ENCODE results near the gene PATJ.
"Not testable (repeated sequence)": the region's sequence is repeated elsewhere in the genome, so short reads cannot be mapped to it uniquely, and the experiment has no call there.

The PATJ gene

GRCh38 chr1:61887931-61888564 is 145.8 kb downstream of the PATJ start:
- peaks cover 2% of the 10 kb centered on the region for H3K4me1 ChIP-seq (ENCODE audit: control insufficient read depth, insufficient read depth, low read length)
- no peaks in the 10 kb centered on the region for H3K27me3 ChIP-seq (ENCODE audit: control insufficient read depth in 1 of 2, insufficient read depth in 2 of 2, low read length in 2 of 2)
- no peak overlapping the region for H3K9ac ChIP-seq (ENCODE audit: low read length in 2 of 2)
- H3K27ac ChIP-seq (ENCODE audit: low read length): no peak overlapping the region
- H3K9me3 ChIP-seq (ENCODE audit: control insufficient read depth in 2 of 2, low read length in 2 of 2): no peaks in the 10 kb centered on the region
- peaks cover 2 to 5% of the 10 kb centered on the region in 2 donors for H3K36me3 ChIP-seq (ENCODE audit: control insufficient read depth in 2 of 2, insufficient read depth in 2 of 2, low read length in 2 of 2)
- no peak overlapping the region for H3K4me3 ChIP-seq (ENCODE audit: low read length in 2 of 2)

GRCh38 chr1:61888808-61889207 is 146.5 kb downstream of the PATJ start:
- Histone ChIP-seq H3K4me3 (ENCODE audit: low read length in 2 of 2) (no peak overlapping the region), H3K4me1 (ENCODE audit: control insufficient read depth, insufficient read depth, low read length) (peaks cover 2% of the 10 kb centered on the region), H3K27me3 (ENCODE audit: control insufficient read depth in 1 of 2, insufficient read depth in 2 of 2, low read length in 2 of 2) (no peaks in the 10 kb centered on the region), H3K36me3 (ENCODE audit: control insufficient read depth in 2 of 2, insufficient read depth in 2 of 2, low read length in 2 of 2) (peaks cover 2 to 5% of the 10 kb centered on the region in 2 donors), H3K27ac (ENCODE audit: low read length) (no peak overlapping the region), H3K9me3 (ENCODE audit: control insufficient read depth in 2 of 2, low read length in 2 of 2) (no peaks in the 10 kb centered on the region), H3K9ac (ENCODE audit: low read length in 2 of 2) (no peak overlapping the region)

GRCh38 chr1:61890435-61890834 is 148.2 kb downstream of the PATJ start:
- H3K4me1 ChIP-seq (ENCODE audit: control insufficient read depth, insufficient read depth, low read length); H3K9me3 ChIP-seq (ENCODE audit: control insufficient read depth in 2 of 2, low read length in 2 of 2); H3K4me3 ChIP-seq (ENCODE audit: low read length in 2 of 2); H3K9ac ChIP-seq (ENCODE audit: low read length in 2 of 2); H3K36me3 ChIP-seq (ENCODE audit: control insufficient read depth in 2 of 2, insufficient read depth in 2 of 2, low read length in 2 of 2); H3K27me3 ChIP-seq (ENCODE audit: control insufficient read depth in 1 of 2, insufficient read depth in 2 of 2, low read length in 2 of 2); H3K27ac ChIP-seq (ENCODE audit: low read length): not testable (repeated sequence)

- peaks cover 0 to 2% of the 10 kb centered on the region in 2 donors for H3K36me3 ChIP-seq (ENCODE audit: control insufficient read depth in 2 of 2, insufficient read depth in 2 of 2, low read length in 2 of 2)
- H3K9ac ChIP-seq (ENCODE audit: low read length in 2 of 2): no peak overlapping the region
- H3K27ac ChIP-seq (ENCODE audit: low read length): no peak overlapping the region
- no peaks in the 10 kb centered on the region for H3K27me3 ChIP-seq (ENCODE audit: control insufficient read depth in 1 of 2, insufficient read depth in 2 of 2, low read length in 2 of 2)
- no peak overlapping the region for H3K4me3 ChIP-seq (ENCODE audit: low read length in 2 of 2)
- no peaks in the 10 kb centered on the region for H3K9me3 ChIP-seq (ENCODE audit: control insufficient read depth in 2 of 2, low read length in 2 of 2)
- H3K4me1 ChIP-seq (ENCODE audit: control insufficient read depth, insufficient read depth, low read length): no peaks in the 10 kb centered on the region
Measured at GRCh38 chr1:61892977-61893376, 150.7 kb downstream of the PATJ start.

GRCh38 chr1:61894296-61894695 is 152.0 kb downstream of the PATJ start:
- H3K4me3 ChIP-seq (ENCODE audit: low read length in 2 of 2); H3K9me3 ChIP-seq (ENCODE audit: control insufficient read depth in 2 of 2, low read length in 2 of 2); H3K36me3 ChIP-seq (ENCODE audit: control insufficient read depth in 2 of 2, insufficient read depth in 2 of 2, low read length in 2 of 2): not testable (repeated sequence)

GRCh38 chr1:61895175-61895574 is 152.9 kb downstream of the PATJ start:
- H3K9me3 ChIP-seq (ENCODE audit: control insufficient read depth in 2 of 2, low read length in 2 of 2): no peaks in the 10 kb centered on the region
- no peaks in the 10 kb centered on the region for H3K4me1 ChIP-seq (ENCODE audit: control insufficient read depth, insufficient read depth, low read length)
- H3K9ac ChIP-seq (ENCODE audit: low read length in 2 of 2): no peak overlapping the region
- no peak overlapping the region for H3K4me3 ChIP-seq (ENCODE audit: low read length in 2 of 2)
- H3K27me3 ChIP-seq (ENCODE audit: control insufficient read depth in 1 of 2, insufficient read depth in 2 of 2, low read length in 2 of 2): no peaks in the 10 kb centered on the region
- H3K27ac ChIP-seq (ENCODE audit: low read length): no peak overlapping the region
- H3K36me3 ChIP-seq (ENCODE audit: control insufficient read depth in 2 of 2, insufficient read depth in 2 of 2, low read length in 2 of 2): no peaks in the 10 kb centered on the region

More at GRCh38 chr1:61894296-61894695, 152.0 kb downstream of the PATJ start:
- H3K4me1 ChIP-seq (ENCODE audit: control insufficient read depth, insufficient read depth, low read length); H3K27ac ChIP-seq (ENCODE audit: low read length); H3K9ac ChIP-seq (ENCODE audit: low read length in 2 of 2); H3K27me3 ChIP-seq (ENCODE audit: control insufficient read depth in 1 of 2, insufficient read depth in 2 of 2, low read length in 2 of 2): not testable (repeated sequence)

- Histone ChIP-seq H3K27me3 (ENCODE audit: control insufficient read depth in 1 of 2, insufficient read depth in 2 of 2, low read length in 2 of 2) (no peaks in the 10 kb centered on the region), H3K9me3 (ENCODE audit: control insufficient read depth in 2 of 2, low read length in 2 of 2) (no peaks in the 10 kb centered on the region), H3K9ac (ENCODE audit: low read length in 2 of 2) (no peak overlapping the region), H3K4me1 (ENCODE audit: control insufficient read depth, insufficient read depth, low read length) (no peaks in the 10 kb centered on the region), H3K4me3 (ENCODE audit: low read length in 2 of 2) (no peak overlapping the region), H3K36me3 (ENCODE audit: control insufficient read depth in 2 of 2, insufficient read depth in 2 of 2, low read length in 2 of 2) (no peaks in the 10 kb centered on the region), H3K27ac (ENCODE audit: low read length) (no peak overlapping the region)
Measured at GRCh38 chr1:61898658-61899057, 156.4 kb downstream of the PATJ start.

- H3K9ac ChIP-seq (ENCODE audit: low read length in 2 of 2): no peak overlapping the region
- no peak overlapping the region for H3K4me3 ChIP-seq (ENCODE audit: low read length in 2 of 2)
- H3K27ac ChIP-seq (ENCODE audit: low read length): no peak overlapping the region
- H3K4me1 ChIP-seq (ENCODE audit: control insufficient read depth, insufficient read depth, low read length): no peaks in the 10 kb centered on the region
- H3K9me3 ChIP-seq (ENCODE audit: control insufficient read depth in 2 of 2, low read length in 2 of 2): no peaks in the 10 kb centered on the region
- H3K36me3 ChIP-seq (ENCODE audit: control insufficient read depth in 2 of 2, insufficient read depth in 2 of 2, low read length in 2 of 2): peaks cover 0 to 2% of the 10 kb centered on the region in 2 donors
- no peaks in the 10 kb centered on the region for H3K27me3 ChIP-seq (ENCODE audit: control insufficient read depth in 1 of 2, insufficient read depth in 2 of 2, low read length in 2 of 2)
Measured at GRCh38 chr1:61904354-61904753, 162.1 kb downstream of the PATJ start.

GRCh38 chr1:61907102-61907501 is 164.8 kb downstream of the PATJ start:
- Histone ChIP-seq H3K27ac (ENCODE audit: low read length) (no peak overlapping the region), H3K36me3 (ENCODE audit: control insufficient read depth in 2 of 2, insufficient read depth in 2 of 2, low read length in 2 of 2) (peaks cover 0 to 2% of the 10 kb centered on the region in 2 donors), H3K4me1 (ENCODE audit: control insufficient read depth, insufficient read depth, low read length) (no peaks in the 10 kb centered on the region), H3K9me3 (ENCODE audit: control insufficient read depth in 2 of 2, low read length in 2 of 2) (no peaks in the 10 kb centered on the region), H3K27me3 (ENCODE audit: control insufficient read depth in 1 of 2, insufficient read depth in 2 of 2, low read length in 2 of 2) (no peaks in the 10 kb centered on the region), H3K4me3 (ENCODE audit: low read length in 2 of 2) (no peak overlapping the region), H3K9ac (ENCODE audit: low read length in 2 of 2) (no peak overlapping the region)

GRCh38 chr1:61910035-61910434 is 167.8 kb downstream of the PATJ start:
- Histone ChIP-seq H3K9me3 (ENCODE audit: control insufficient read depth in 2 of 2, low read length in 2 of 2) (no peaks in the 10 kb centered on the region), H3K27me3 (ENCODE audit: control insufficient read depth in 1 of 2, insufficient read depth in 2 of 2, low read length in 2 of 2) (no peaks in the 10 kb centered on the region), H3K4me1 (ENCODE audit: control insufficient read depth, insufficient read depth, low read length) (no peaks in the 10 kb centered on the region), H3K36me3 (ENCODE audit: control insufficient read depth in 2 of 2, insufficient read depth in 2 of 2, low read length in 2 of 2) (peaks cover 0 to 2% of the 10 kb centered on the region in 2 donors), H3K9ac (ENCODE audit: low read length in 2 of 2) (no peak overlapping the region), H3K4me3 (ENCODE audit: low read length in 2 of 2) (no peak overlapping the region), H3K27ac (ENCODE audit: low read length) (no peak overlapping the region)

- H3K9ac ChIP-seq (ENCODE audit: low read length in 2 of 2): no peak overlapping the region
- no peaks in the 10 kb centered on the region for H3K4me1 ChIP-seq (ENCODE audit: control insufficient read depth, insufficient read depth, low read length)
- no peaks in the 10 kb centered on the region for H3K27me3 ChIP-seq (ENCODE audit: control insufficient read depth in 1 of 2, insufficient read depth in 2 of 2, low read length in 2 of 2)
- no peak overlapping the region for H3K27ac ChIP-seq (ENCODE audit: low read length)
- H3K4me3 ChIP-seq (ENCODE audit: low read length in 2 of 2): no peak overlapping the region
- H3K9me3 ChIP-seq (ENCODE audit: control insufficient read depth in 2 of 2, low read length in 2 of 2): no peaks in the 10 kb centered on the region
- peaks cover 0 to 3% of the 10 kb centered on the region in 2 donors for H3K36me3 ChIP-seq (ENCODE audit: control insufficient read depth in 2 of 2, insufficient read depth in 2 of 2, low read length in 2 of 2)
Measured at GRCh38 chr1:61914823-61915482, 172.7 kb downstream of the PATJ start.

Data from stomach smooth muscle (tissue), 2 donors.